ENCODE results near the gene SPOP. TPM values are rescaled to one million over a fixed set of nuclear protein-coding genes. Genes with fewer than 3 reads are reported as not detected.

Gene SPOP
- total RNA-seq, result 50.1 and 65.0 TPM in 2 replicates

GRCh38 chr17:49677933-49678847, at the start of gene SPOP:
Gene SPOP, minus strand, starts transcription at chr17:49678097. Its CDS starts 55,287 bp downstream, at chr17:49622810.

DNA sequence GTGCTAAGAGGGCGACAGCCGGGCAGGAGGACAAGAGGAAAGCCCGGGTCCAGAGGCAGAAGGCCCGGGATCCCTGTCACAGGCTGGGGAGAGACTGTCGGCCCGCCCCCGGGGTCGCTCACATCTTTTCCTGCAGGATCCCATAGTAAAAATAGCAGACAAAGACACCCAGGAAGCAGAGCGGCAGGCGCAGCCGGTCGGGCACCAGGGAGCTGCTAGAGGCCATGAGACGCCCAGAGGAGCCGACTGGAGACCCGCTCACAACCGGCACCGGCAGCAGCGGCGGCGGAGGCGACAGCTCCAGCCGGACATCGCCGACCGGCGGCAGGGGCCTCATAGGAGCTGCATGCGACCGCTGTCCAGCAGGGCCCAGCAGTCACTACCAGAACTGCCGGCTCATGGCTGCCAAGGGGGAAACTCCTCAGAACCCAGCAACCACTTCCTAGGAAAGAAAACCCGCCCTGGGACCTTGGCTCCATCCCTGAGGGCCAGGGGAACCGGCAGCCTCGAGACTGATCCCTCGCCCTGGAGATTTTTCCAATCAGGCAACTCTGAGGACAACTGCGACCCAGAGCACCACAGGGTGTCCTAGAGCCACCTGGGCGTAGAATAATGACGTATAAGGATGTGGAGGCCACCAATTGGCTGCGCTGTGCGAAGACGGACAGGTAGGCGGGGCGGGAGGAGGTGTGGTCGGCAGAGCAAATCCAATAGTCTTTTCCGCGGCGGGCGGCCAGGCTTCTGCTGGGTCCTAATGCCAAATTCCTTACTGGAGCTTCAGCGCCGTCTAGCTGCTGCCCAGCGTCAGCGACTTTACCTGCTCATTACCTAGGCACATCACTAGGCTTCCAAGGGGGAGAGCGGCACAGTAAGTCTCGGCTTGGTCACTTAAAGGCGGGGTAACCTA, 30.0 kb upstream of the SPOP start, which contains the start of gene SLC35B1:
TSS of gene SLC35B1 (minus strand) at position 357 of the 907 bp plus-strand sequence. CDS start at position 226, 131 bp downstream.

DNA sequence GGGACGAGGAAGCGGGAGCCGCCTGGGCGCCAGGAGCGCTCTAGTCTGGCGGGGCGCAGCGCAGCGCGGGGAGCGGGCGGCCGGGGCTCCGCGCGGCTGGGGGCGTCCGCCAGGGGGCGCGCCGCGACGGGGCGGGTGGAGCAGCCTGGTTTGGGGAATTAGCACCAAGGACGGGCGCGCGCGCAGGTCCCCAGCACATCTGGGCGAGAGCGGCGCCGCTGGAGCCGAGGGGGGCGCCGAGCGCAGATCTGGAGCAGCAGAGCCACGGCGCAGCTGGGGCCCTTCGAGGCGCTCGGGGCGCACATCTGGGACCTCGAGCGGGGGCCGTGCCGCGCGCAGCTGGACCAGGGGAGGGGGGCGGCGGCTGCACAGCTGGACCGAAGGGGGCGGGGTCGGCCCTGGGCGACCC, 102.2 kb downstream of the SPOP start, which contains the start of gene NXPH3:
TSS of gene NXPH3 (plus strand) at position 193 of the 409 bp plus-strand sequence. CDS start 349 bp downstream, outside the sequence.

Other genes with a start within 250 kb of the SPOP start
- not detected in 2 replicates for gene NGFR, start 182.8 kb downstream of the SPOP start, total RNA-seq
- gene NXPH3, start 102.2 kb downstream of the SPOP start, total RNA-seq, result 1.4 and 1.6 TPM in 2 replicates
- 70.2 and 84.1 TPM in 2 replicates for gene SLC35B1, start 29.9 kb upstream of the SPOP start, total RNA-seq
- 7.6 and 16.7 TPM in 2 replicates for gene FAM117A, start 86.0 kb upstream of the SPOP start, total RNA-seq
- 51.2 and 93.7 TPM in 2 replicates for gene KAT7, start 110.6 kb upstream of the SPOP start, total RNA-seq
- not detected in 2 replicates for gene TAC4, start 170.0 kb upstream of the SPOP start, total RNA-seq

Measured in vein endothelial cell (primary cell).